Epithelial cell of esophagus (primary cell): ENCODE measurements around the gene TAPBPL.

Source experiments
- DNase-seq: peaks from one replicate; pipeline ENCODE4 v3.0.0; 2010; ENCODE audit warnings: low read depth
- H3K4me3 ChIP-seq: 2 replicates; pipeline ENCODE4 v1.5.1; 2011; ENCODE audit warnings: mild to moderate bottlenecking, low read length, control low read depth
- TF ChIP-seq, protein P1 (sequence below): IDR thresholded peaks from 2 replicates; pipeline ENCODE4 v1.5.1; 2011; ENCODE audit warnings: low read depth, mild to moderate bottlenecking, low read length, control low read depth, inconsistent platforms; ENCODE audit not compliant: insufficient read depth; ENCODE audit errors: missing control alignments

Gene TAPBPL, protein sequence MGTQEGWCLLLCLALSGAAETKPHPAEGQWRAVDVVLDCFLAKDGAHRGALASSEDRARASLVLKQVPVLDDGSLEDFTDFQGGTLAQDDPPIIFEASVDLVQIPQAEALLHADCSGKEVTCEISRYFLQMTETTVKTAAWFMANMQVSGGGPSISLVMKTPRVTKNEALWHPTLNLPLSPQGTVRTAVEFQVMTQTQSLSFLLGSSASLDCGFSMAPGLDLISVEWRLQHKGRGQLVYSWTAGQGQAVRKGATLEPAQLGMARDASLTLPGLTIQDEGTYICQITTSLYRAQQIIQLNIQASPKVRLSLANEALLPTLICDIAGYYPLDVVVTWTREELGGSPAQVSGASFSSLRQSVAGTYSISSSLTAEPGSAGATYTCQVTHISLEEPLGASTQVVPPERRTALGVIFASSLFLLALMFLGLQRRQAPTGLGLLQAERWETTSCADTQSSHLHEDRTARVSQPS

DNA sequence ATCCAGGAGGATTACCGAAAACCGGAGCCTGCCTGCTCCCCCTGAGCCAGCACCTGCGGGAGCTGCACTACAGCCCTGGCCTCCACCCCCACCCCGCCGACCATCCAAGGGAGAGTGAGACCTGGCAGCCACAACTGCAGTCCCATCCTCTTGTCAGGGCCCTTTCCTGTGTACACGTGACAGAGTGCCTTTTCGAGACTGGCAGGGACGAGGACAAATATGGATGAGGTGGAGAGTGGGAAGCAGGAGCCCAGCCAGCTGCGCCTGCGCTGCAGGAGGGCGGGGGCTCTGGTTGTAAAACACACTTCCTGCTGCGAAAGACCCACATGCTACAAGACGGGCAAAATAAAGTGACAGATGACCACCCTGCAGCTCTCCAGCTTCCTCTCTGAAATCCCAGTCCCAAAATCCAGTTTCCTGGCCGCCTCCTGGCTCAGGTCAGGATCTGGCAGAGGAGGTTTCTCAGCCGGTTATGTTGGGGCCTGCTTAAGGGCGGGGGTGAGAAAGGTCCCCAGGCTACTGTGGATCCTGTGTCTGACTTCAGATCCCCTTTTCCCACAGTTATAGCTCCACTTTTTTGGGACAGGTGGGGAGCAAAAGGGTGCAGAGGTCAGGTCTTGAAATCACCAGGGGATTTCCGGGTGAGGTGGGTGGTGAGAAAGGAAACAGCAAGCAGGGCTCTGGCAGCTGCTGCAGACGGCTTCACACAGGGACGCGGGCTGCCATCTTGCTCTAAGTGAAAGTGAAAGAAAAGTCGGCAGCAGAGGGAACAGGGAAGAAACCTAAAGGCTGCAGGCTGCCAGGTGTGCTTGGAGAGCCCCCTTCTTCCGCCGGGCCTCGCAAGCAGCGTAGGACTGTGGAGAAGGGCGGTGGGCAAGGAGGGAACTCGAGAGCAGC is at the start of gene TAPBPL:
TAPBPL (plus strand) TSS at position 695 of the 897 bp plus-strand sequence. CDS start 207 bp downstream, outside the sequence.
- H3K4me3 ChIP-seq = peak within 1 kb of the TSS; percentile 61
- TF ChIP-seq, protein P1, sequence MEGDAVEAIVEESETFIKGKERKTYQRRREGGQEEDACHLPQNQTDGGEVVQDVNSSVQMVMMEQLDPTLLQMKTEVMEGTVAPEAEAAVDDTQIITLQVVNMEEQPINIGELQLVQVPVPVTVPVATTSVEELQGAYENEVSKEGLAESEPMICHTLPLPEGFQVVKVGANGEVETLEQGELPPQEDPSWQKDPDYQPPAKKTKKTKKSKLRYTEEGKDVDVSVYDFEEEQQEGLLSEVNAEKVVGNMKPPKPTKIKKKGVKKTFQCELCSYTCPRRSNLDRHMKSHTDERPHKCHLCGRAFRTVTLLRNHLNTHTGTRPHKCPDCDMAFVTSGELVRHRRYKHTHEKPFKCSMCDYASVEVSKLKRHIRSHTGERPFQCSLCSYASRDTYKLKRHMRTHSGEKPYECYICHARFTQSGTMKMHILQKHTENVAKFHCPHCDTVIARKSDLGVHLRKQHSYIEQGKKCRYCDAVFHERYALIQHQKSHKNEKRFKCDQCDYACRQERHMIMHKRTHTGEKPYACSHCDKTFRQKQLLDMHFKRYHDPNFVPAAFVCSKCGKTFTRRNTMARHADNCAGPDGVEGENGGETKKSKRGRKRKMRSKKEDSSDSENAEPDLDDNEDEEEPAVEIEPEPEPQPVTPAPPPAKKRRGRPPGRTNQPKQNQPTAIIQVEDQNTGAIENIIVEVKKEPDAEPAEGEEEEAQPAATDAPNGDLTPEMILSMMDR = no peak
- DNase-seq = peak; percentile 71

DNA sequence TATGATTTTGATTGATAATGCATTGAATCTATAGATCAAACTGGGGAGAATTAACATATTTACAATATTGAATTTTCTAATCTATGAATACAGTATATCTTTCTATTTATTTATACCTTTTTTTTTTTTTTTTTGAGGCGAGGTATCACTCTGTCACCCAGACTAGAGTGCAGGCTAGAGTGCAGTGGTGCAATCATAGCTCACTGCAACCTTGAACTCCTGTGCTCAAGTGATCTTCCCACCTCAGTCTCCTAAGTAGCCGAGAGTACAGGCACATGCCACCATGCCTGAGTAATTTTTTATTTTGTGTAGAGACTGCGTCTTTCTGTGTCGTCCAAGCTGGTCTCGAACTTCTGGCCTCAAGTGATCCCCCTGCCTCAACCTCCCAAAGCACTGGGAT is 47.5 kb upstream of the TAPBPL start:
- TF ChIP-seq, protein P1 = no peak
- no peak for DNase-seq
- H3K4me3 ChIP-seq = no peak overlapping the region

DNA sequence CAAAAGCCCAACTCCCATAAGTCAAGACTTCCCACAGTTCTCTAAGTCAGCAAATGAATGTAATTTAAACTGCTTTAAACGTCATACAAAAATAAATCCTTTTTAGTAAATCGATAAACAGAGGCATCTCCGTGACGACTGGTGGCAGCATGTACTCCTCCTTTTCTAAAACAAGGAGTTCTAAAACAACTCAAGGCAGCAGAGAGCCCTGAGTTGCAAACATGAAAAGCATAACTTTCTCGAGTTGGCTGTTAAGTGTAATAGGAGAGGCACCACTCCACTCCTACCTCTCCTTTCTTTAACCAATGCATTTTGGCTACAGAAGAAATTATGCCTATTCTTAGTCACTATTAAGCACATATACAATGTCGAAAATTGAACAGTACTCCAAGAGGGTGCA is 45.9 kb upstream of the TAPBPL start:
- H3K4me3 ChIP-seq = no peak overlapping the region
- TF ChIP-seq, protein P1 = no peak
- no peak for DNase-seq

DNA sequence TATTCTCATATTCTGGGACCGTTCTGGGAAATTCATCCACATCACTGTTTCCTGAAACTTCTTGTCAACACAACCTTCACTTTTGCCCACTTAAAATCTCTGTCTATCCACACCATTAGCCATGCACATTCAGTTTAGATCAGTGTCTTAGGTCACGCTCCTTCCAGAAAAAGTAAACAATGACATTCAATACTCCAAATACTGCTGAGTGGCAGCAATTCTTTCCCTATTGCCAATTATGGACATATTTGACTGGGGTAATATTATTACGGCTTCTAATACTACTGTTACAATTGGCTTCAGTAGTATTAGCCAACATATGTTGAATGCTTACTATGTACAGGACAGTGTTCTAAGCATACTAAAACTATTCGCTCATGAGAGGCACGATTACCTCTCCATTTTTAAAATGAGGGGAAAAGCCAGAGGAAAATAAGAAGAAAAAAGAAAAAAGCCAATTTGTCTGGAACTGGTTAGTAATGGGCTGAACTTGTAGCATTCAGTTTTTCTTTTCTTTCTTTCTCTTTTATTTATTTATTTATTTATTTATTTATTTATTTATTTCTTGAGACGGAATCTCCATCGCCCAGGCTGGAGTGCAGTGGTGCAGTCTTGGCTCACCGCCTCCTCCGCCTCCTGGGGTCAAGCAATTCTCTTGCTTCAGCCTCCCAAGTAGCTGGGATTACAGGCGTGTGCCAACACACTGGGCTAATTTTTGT is 44.4 kb upstream of the TAPBPL start:
- DNase-seq = no peak
- H3K4me3 ChIP-seq = no peak overlapping the region
- TF ChIP-seq, protein P1 = no peak

DNA sequence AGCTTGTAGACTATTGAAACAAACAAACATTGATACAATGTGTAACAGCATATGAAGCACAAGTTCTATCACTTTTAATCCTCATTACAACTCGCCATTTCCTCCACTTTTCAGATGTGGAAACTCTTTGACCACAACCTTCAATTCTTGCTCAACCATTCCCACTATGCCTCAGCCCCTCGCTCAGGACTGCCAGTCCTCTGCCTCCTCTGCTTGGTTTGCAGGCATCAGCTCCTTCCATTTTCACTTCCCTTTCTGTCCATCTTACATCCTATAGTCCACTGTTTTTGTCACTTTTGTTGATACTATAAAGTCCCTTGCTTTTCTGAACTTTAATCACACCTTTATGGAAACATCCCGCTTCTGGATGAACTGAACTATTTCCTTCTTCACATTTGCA is 35.2 kb upstream of the TAPBPL start:
- no peak overlapping the region for H3K4me3 ChIP-seq
- DNase-seq = no peak
- TF ChIP-seq, protein P1 = no peak

DNA sequence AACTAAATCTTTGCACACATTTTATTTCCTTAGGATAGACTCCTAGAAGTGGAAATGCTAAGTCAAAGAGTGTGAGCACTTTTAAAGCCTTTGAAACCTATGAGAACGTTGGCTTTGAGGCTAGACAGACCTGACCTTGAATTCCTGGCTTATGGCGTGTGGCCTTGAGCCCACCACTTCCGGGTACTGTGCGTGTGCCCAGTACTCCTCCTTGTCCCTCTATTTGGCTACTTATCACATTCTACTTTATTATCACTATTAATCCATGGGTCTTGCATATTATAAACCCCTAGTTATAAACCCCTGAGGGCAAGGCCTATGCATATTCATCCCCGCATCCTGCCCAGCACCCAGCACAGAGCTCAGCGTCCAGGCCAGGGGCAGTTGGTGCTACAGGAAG is 33.0 kb upstream of the TAPBPL start:
- H3K4me3 ChIP-seq = no peak overlapping the region
- TF ChIP-seq, protein P1 = no peak
- DNase-seq = no peak
